Measurements from ENCODE around the gene SBF1.
"Not testable (repeated sequence)": the region's sequence is repeated elsewhere in the genome, so short reads cannot be mapped to it uniquely, and the experiment has no call there.

- TF ChIP-seq, protein P1, sequence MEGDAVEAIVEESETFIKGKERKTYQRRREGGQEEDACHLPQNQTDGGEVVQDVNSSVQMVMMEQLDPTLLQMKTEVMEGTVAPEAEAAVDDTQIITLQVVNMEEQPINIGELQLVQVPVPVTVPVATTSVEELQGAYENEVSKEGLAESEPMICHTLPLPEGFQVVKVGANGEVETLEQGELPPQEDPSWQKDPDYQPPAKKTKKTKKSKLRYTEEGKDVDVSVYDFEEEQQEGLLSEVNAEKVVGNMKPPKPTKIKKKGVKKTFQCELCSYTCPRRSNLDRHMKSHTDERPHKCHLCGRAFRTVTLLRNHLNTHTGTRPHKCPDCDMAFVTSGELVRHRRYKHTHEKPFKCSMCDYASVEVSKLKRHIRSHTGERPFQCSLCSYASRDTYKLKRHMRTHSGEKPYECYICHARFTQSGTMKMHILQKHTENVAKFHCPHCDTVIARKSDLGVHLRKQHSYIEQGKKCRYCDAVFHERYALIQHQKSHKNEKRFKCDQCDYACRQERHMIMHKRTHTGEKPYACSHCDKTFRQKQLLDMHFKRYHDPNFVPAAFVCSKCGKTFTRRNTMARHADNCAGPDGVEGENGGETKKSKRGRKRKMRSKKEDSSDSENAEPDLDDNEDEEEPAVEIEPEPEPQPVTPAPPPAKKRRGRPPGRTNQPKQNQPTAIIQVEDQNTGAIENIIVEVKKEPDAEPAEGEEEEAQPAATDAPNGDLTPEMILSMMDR (IDR thresholded peaks at IDR 0.05; ENCODE audit: low read depth, low read length), result not testable (repeated sequence)
- TF ChIP-seq EZH2phosphoT487 (IDR thresholded peaks at IDR 0.05; ENCODE audit: low read depth), result not testable (repeated sequence)
These were observed 41.8 kb downstream of the SBF1 start for GRCh38 chr22:50432877-50433510.
